Suppressor macrophage treated with lipopolysaccharide for 1 hour (primary cell): ENCODE results near the gene COQ7.
A peak's percentile ranks its signal among the peaks of the same experiment; 100 is the strongest.

Experiments used
- DNase-seq, 3 donors: peaks; one replicate each; pipeline ENCODE4 v3.0.0-alpha.2; 2020 to 2022

Gene COQ7

GRCh38 chr16:19086322-19087199 is 19.1 kb downstream of the COQ7 start:
- DNase-seq, result peak; percentile 96 to 98 (median 96)

GRCh38 chr16:19088341-19088916 is 21.0 kb downstream of the COQ7 start:
- no peak for DNase-seq

GRCh38 chr16:19089410-19089955 is 22.1 kb downstream of the COQ7 start:
- DNase-seq, result no peak

GRCh38 chr16:19090916-19091315 is 23.5 kb downstream of the COQ7 start:
- no peak for DNase-seq

GRCh38 chr16:19092653-19093410 is 25.4 kb downstream of the COQ7 start:
- DNase-seq, result no peak

GRCh38 chr16:19093631-19094541 is 26.5 kb downstream of the COQ7 start:
- DNase-seq, result no peak

- DNase-seq, result peak; percentile 80 to 91 (median 91)
Observed at GRCh38 chr16:19094542-19095365, 27.3 kb downstream of the COQ7 start.

GRCh38 chr16:19095654-19096053 is 28.2 kb downstream of the COQ7 start:
- DNase-seq, result peak in 2 of 3 donors; percentile 38 to 40

GRCh38 chr16:19098173-19098572 is 30.8 kb downstream of the COQ7 start:
- DNase-seq, result no peak

- DNase-seq, result peak in 1 of 3 donors; percentile 17
Observed at GRCh38 chr16:19102187-19102872, 34.9 kb downstream of the COQ7 start.

- no peak for DNase-seq
Observed at GRCh38 chr16:19104607-19105006, 37.2 kb downstream of the COQ7 start.

GRCh38 chr16:19105131-19105530 is 37.7 kb downstream of the COQ7 start:
- DNase-seq, result no peak

- peak in 2 of 3 donors; percentile 22 to 30 for DNase-seq
Observed at GRCh38 chr16:19105891-19106624, 38.6 kb downstream of the COQ7 start.

- DNase-seq, result peak in 1 of 3 donors; percentile 18
Observed at GRCh38 chr16:19106625-19107020, 39.2 kb downstream of the COQ7 start.

GRCh38 chr16:19108409-19109287 is 41.2 kb downstream of the COQ7 start:
- no peak for DNase-seq

GRCh38 chr16:19109288-19109664 is 41.9 kb downstream of the COQ7 start:
- DNase-seq, result no peak

- DNase-seq, result no peak
Observed at GRCh38 chr16:19110537-19111360, 43.3 kb downstream of the COQ7 start.

GRCh38 chr16:19112099-19112407 is 44.6 kb downstream of the COQ7 start:
- DNase-seq, result no peak
